ENCODE data around the gene IL13RA2.

IL13RA2 gene

DNA sequence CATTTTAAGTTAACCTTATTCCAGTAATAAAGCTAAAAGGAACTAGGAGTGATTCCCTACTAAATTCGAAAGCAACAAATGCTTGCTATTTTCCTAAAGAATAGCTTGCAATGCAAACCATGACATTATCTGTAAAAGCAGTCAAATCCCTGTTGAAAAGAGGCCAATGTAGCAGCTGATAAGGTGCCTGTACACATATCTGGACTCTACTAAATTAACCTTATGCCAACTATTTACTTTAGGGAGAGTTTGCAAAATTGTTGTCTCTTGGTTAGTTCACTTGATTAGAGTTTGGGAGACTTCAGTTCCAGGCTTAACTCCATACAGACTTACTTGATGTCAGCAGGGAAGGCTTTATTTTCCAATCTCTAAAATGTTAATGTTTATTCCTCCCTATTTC lies 6.0 kb downstream of the IL13RA2 start:
- FAIRE-seq, result no peak
- TF ChIP-seq, protein P1, sequence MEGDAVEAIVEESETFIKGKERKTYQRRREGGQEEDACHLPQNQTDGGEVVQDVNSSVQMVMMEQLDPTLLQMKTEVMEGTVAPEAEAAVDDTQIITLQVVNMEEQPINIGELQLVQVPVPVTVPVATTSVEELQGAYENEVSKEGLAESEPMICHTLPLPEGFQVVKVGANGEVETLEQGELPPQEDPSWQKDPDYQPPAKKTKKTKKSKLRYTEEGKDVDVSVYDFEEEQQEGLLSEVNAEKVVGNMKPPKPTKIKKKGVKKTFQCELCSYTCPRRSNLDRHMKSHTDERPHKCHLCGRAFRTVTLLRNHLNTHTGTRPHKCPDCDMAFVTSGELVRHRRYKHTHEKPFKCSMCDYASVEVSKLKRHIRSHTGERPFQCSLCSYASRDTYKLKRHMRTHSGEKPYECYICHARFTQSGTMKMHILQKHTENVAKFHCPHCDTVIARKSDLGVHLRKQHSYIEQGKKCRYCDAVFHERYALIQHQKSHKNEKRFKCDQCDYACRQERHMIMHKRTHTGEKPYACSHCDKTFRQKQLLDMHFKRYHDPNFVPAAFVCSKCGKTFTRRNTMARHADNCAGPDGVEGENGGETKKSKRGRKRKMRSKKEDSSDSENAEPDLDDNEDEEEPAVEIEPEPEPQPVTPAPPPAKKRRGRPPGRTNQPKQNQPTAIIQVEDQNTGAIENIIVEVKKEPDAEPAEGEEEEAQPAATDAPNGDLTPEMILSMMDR (IDR thresholded peaks at IDR 0.05; ENCODE audit: insufficient read depth, missing control alignments), result no peak
- DNase-seq (ENCODE audit: insufficient read length, low spot score), result no peak

DNA sequence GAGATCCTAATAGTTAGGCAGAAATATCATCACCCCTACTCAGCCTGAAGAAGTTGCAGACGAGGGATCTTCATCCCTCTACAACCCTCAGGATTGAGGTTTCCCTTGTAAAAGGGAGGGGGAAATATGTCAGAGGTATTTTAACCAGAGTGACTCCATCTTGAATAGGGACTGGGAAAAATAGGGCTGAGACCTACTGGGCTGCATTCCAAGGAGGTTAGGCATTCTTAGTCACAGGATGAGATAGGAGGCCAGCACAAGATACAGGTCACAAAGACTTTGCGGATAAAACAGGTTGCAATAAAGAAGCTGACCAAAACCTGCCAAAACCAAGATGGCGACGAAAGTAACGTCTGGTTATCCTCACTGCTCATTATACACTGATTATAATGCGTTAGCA lies 17.5 kb downstream of the IL13RA2 start:
- FAIRE-seq, result no peak
- TF ChIP-seq, protein P1 (IDR thresholded peaks at IDR 0.05; ENCODE audit: insufficient read depth, missing control alignments), result no peak
- no peak for DNase-seq (ENCODE audit: insufficient read length, low spot score)

DNA sequence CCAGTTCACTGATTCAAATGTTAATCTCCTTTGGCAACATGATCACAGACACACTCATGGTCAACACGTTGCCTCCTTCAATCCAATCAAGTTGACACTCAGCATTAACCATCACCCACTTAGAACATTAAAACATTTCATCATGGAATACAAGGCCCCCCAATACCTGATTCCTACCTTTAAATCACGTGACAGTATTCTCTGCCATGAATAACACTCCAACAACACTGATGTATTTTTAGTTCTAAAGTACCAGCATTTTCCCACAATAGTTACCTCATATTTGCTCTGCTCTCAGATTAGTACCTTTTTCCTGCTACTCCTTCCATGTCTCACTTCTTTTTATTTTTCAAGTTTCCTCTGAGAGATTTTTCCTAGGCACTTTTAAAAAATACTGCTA lies 19.6 kb downstream of the IL13RA2 start:
- DNase-seq (ENCODE audit: insufficient read length, low spot score) (no peak), FAIRE-seq (no peak)
- TF ChIP-seq, protein P1 (IDR thresholded peaks at IDR 0.05; ENCODE audit: insufficient read depth, missing control alignments), result no peak

DNA sequence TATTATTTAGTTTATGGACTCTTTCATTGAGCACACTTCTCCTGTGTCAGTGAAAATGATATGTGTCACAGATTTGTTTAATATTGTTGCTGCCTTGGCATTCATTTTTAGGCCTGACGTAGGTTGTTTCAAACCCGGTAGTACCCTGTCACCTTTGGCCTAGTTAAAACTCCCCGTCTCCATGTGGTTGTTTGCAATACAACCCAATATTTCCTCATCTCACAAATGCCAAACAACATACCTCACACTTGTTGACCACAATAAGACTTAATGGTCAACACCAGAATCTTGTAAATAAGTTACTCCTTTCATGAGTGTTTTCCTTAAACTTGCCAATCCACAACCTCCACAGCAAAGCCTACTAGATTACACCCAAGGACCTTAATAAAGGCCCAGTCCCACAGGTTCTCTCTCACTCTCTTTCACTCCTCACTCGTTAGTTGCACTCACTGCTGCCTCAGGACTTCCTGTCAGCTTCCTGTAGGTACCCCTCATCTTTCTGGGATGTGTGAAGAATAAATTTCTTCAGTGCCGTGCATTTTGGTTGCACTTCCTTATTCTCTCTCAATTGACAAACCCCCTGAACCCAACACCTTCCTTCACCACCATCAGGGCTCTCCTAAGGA lies 31.3 kb downstream of the IL13RA2 start:
- FAIRE-seq (no peak), DNase-seq (ENCODE audit: insufficient read length, low spot score) (no peak)
- TF ChIP-seq, protein P1 (IDR thresholded peaks at IDR 0.05; ENCODE audit: insufficient read depth, missing control alignments), result no peak

DNA sequence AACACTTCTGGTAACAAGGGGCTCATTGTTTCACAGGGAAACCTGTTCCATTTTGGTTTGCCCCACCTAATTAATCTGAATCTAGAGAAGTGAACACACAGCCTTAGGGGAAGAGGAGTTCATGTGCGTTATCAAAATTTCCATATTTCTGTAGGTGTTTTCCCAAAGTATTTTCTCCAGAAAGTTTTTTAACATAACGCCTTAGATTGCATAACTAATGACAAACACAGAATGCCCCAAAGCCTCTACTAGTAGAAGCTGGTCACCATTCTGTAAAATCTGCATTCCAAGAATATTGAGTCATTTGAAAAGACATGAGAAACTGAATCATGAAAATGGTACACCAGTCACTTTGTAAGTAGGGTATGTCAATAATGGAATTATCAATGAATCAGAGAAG lies 41.1 kb downstream of the IL13RA2 start:
- FAIRE-seq (no peak), DNase-seq (ENCODE audit: insufficient read length, low spot score) (no peak)
- TF ChIP-seq, protein P1 (IDR thresholded peaks at IDR 0.05; ENCODE audit: insufficient read depth, missing control alignments), result no peak

DNA sequence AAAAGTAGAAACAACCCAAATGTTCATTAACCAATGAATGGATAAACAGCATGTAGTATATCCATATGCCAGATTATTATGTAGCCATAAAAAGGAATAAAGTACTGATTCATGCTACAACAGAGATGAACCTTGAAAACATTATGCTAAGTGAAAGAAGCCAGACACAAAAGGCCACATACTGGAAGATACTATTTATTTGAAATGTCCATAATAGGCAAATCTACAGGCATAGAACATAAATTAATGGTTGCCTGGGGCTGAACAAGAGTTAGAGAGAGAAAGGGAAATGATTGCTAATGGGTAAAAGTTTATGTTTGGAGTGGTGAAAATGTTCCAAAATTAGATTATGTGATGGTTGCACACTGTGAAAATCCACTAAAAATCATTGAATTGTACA lies 44.4 kb downstream of the IL13RA2 start:
- DNase-seq (ENCODE audit: insufficient read length, low spot score) (no peak), FAIRE-seq (no peak)
- TF ChIP-seq, protein P1 (IDR thresholded peaks at IDR 0.05; ENCODE audit: insufficient read depth, missing control alignments), result no peak

DNA sequence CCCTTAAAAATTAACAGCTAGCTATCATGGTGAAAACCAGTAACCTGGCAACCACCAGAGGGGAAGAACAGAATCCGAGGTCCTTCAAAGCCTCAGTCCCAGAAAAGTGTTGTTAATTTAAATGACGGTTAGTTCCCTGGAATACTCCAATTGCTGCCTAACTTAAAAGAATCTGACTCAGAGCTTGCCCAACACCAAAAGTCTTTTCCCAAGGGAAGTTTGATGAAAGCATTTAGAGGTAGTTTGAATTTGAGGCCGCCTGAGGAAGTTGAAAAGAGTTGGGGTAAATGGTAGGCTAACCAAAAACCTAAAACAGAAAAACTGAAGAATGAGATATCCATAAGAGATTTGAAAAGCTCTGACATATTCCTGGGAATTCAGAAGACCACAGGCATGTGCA lies 46.6 kb downstream of the IL13RA2 start:
- FAIRE-seq (no peak), DNase-seq (ENCODE audit: insufficient read length, low spot score) (no peak)
- TF ChIP-seq, protein P1 (IDR thresholded peaks at IDR 0.05; ENCODE audit: insufficient read depth, missing control alignments), result no peak

Measured in D721Med (cell line).